ENCODE data around the gene ABL2. TPM values are rescaled to one million over a fixed set of nuclear protein-coding genes. Genes with fewer than 3 reads are reported as not detected.

The ABL2 gene
- total and polyA plus RNA-seq, 2 donors (not counting 3 experiments of a cell fraction or from before 2014, with no cell fraction given): 41.8 to 158 TPM

- FAIRE-seq (no peak), DNase-seq (ENCODE audit: low read depth, low spot score) (no peak)
- peaks cover 4% of the 10 kb centered on the region for H4K20me1 ChIP-seq (replicated peaks; ENCODE audit: control insufficient read depth, extremely low read depth, insufficient read depth, low read length)
- no peaks in the 10 kb centered on the region for H3K9me1 ChIP-seq (replicated peaks; ENCODE audit: control insufficient read depth, extremely low read depth, insufficient read depth, low read length)
- H3K9ac ChIP-seq (replicated peaks; ENCODE audit: extremely low read depth, insufficient read depth, low read length): no peak overlapping the region
- TF ChIP-seq GATA2 (IDR thresholded peaks at IDR 0.05; ENCODE audit: insufficient read depth, insufficient read length, low read depth, low read length) (no peak), EZH2 (IDR thresholded peaks at IDR 0.05; ENCODE audit: borderline replicate concordance, low read depth, low read length, severe bottlenecking) (no peak), FOS (IDR thresholded peaks at IDR 0.05; ENCODE audit: borderline replicate concordance, insufficient read depth, low read length) (no peak)
- H3K79me2 ChIP-seq (ENCODE audit: control insufficient read depth, insufficient read depth, low read length): peaks cover 54% of the 10 kb centered on the region
- H3K4me2 ChIP-seq (ENCODE audit: insufficient read depth, low read length): no peak overlapping the region
- intact Hi-C loops (cut with micrococcal nuclease) (no loop called here), dilution Hi-C loops (cut with MboI; ENCODE audit: extremely low pct_ligation_motif_present, low sequenced_read_pairs) (no loop called here)
- H3K36me3 ChIP-seq (ENCODE audit: control insufficient read depth in 2 of 2, extremely low read depth in 1 of 2, insufficient read depth in 2 of 2, low read length in 2 of 2): no peaks in the 10 kb centered on the region
- H3K27me3 ChIP-seq (ENCODE audit: control insufficient read depth in 2 of 2, insufficient read depth in 2 of 2, low read length in 2 of 2): no peaks in the 10 kb centered on the region
- no peak overlapping the region for H3K4me3 ChIP-seq (replicated peaks in 1 of 3; ENCODE audit: insufficient read depth in 1 of 3, low read depth in 1 of 3, low read length in 3 of 3)
- ChIA-PET CTCF (interaction anchor here (1.0 kb wide), 1 partner anchor 11 kb away, joined by 3 read pairs; no protein-coding TSS in a partner anchor), POLR2A (no interaction called here)
- H3K4me1 ChIP-seq (ENCODE audit: control insufficient read depth, extremely low read depth, insufficient read depth, low read length): no peaks in the 10 kb centered on the region
- H2AFZ ChIP-seq (ENCODE audit: low read depth, low read length): no peak overlapping the region
- H3K9me3 ChIP-seq (replicated peaks; ENCODE audit: control insufficient read depth, insufficient read depth, low read length): no peaks in the 10 kb centered on the region
- no TSS peak for BruUV-seq (replicated peaks)
- no peak overlapping the region for H3K27ac ChIP-seq (ENCODE audit: insufficient read depth, low read depth, low read length)
These were observed 27.3 kb downstream of the ABL2 start for GRCh38 chr1:179202161-179202560.

GRCh38 chr1:179200586-179200985, 28.9 kb downstream of the ABL2 start:
- DNase-seq (ENCODE audit: low read depth, low spot score) (no peak), FAIRE-seq (no peak)
- no peak overlapping the region for H3K4me3 ChIP-seq (replicated peaks in 1 of 3; ENCODE audit: insufficient read depth in 1 of 3, low read depth in 1 of 3, low read length in 3 of 3)
- H4K20me1 ChIP-seq (replicated peaks; ENCODE audit: control insufficient read depth, extremely low read depth, insufficient read depth, low read length): peaks cover 4% of the 10 kb centered on the region
- intact Hi-C loops (cut with micrococcal nuclease) (no loop called here), dilution Hi-C loops (cut with MboI; ENCODE audit: extremely low pct_ligation_motif_present, low sequenced_read_pairs) (no loop called here)
- no peak overlapping the region for H3K27ac ChIP-seq (ENCODE audit: insufficient read depth, low read depth, low read length)
- no peak overlapping the region for H2AFZ ChIP-seq (ENCODE audit: low read depth, low read length)
- POLR2A ChIA-PET: no interaction called here
- no peaks in the 10 kb centered on the region for H3K36me3 ChIP-seq (ENCODE audit: control insufficient read depth in 2 of 2, extremely low read depth in 1 of 2, insufficient read depth in 2 of 2, low read length in 2 of 2)
- H3K79me2 ChIP-seq (ENCODE audit: control insufficient read depth, insufficient read depth, low read length): peaks cover 44% of the 10 kb centered on the region
- no peak overlapping the region for H3K9ac ChIP-seq (replicated peaks; ENCODE audit: extremely low read depth, insufficient read depth, low read length)
- no peak overlapping the region for H3K4me2 ChIP-seq (ENCODE audit: insufficient read depth, low read length)
- no TSS peak for BruUV-seq (replicated peaks)
- no peaks in the 10 kb centered on the region for H3K4me1 ChIP-seq (ENCODE audit: control insufficient read depth, extremely low read depth, insufficient read depth, low read length)
- no peak for TF ChIP-seq EZH2 (IDR thresholded peaks at IDR 0.05; ENCODE audit: borderline replicate concordance, low read depth, low read length, severe bottlenecking)
- TF ChIP-seq MAX (IDR thresholded peaks at IDR 0.05; ENCODE audit: insufficient read depth, insufficient read length): no peak
- no peaks in the 10 kb centered on the region for H3K9me3 ChIP-seq (replicated peaks; ENCODE audit: control insufficient read depth, insufficient read depth, low read length)
- H3K27me3 ChIP-seq (ENCODE audit: control insufficient read depth in 2 of 2, insufficient read depth in 2 of 2, low read length in 2 of 2): no peaks in the 10 kb centered on the region
- CTCF ChIA-PET: no interaction called here
- H3K9me1 ChIP-seq (replicated peaks; ENCODE audit: control insufficient read depth, extremely low read depth, insufficient read depth, low read length): no peaks in the 10 kb centered on the region

Measured in endothelial cell of umbilical vein (primary cell).